ENCODE results near the gene BRINP2.

BRINP2 gene

GRCh38 chr1:177255411-177255810 lies 84.7 kb downstream of the BRINP2 start:
- H3K9me3 ChIP-seq (ENCODE audit: insufficient read depth, low read depth, low read length) = no peaks in the 10 kb centered on the region
- H3K36me3 ChIP-seq (ENCODE audit: control insufficient read depth in 1 of 2, insufficient read depth in 2 of 2, low read length in 2 of 2) = no peaks in the 10 kb centered on the region
- peak overlapping the region; percentile 11 for H3K27ac ChIP-seq (ENCODE audit: low read depth, low read length)
- no peak overlapping the region for H4K12ac ChIP-seq (ENCODE audit: low read depth, low read length)
- WGBS (ENCODE audit: extremely low coverage, insufficient coverage, insufficient read length) = no CpG with 5 or more reads among the region's 1 CpG
- H3K4ac ChIP-seq (ENCODE audit: low read depth, low read length) = no peak overlapping the region
- no peaks in the 10 kb centered on the region for H3K79me1 ChIP-seq (ENCODE audit: low read length)
- no peak overlapping the region for H2AFZ ChIP-seq (ENCODE audit: insufficient read depth, low read length, poor library complexity)
- H2AK5ac ChIP-seq (ENCODE audit: low read length) = no peak overlapping the region
- H2BK5ac ChIP-seq (ENCODE audit: low read depth, low read length, poor library complexity) = no peak overlapping the region
- H3K27me3 ChIP-seq (ENCODE audit: insufficient read depth, low read length) = no peaks in the 10 kb centered on the region
- H3K4me2 ChIP-seq (ENCODE audit: low read length) = no peak overlapping the region
- no peak overlapping the region for H4K91ac ChIP-seq (ENCODE audit: low read depth, low read length)
- no peak overlapping the region for H3K18ac ChIP-seq (ENCODE audit: low read length)
- no peak overlapping the region for H3K9ac ChIP-seq (ENCODE audit: low read length)
- no peak overlapping the region for H3K4me3 ChIP-seq (ENCODE audit: low read depth, low read length)
- H4K8ac ChIP-seq (ENCODE audit: low read depth, low read length) = no peak overlapping the region
- H3K14ac ChIP-seq (ENCODE audit: low read length) = no peak overlapping the region
- H2BK12ac ChIP-seq (ENCODE audit: low read length) = no peak overlapping the region
- no peak overlapping the region for H2BK120ac ChIP-seq (ENCODE audit: insufficient read depth, low read length, poor library complexity)
- H3K4me1 ChIP-seq (ENCODE audit: control insufficient read depth in 1 of 2, insufficient read depth in 2 of 2, low read length in 2 of 2) = peaks cover 6 to 9% of the 10 kb centered on the region in 2 experiments
- H3K79me2 ChIP-seq (ENCODE audit: control insufficient read depth, insufficient read depth, low read length, poor library complexity) = no peaks in the 10 kb centered on the region
- H3K23ac ChIP-seq (ENCODE audit: low read length) = no peak overlapping the region
- peak in 1 of 2 donors; percentile 32 for DNase-seq

- Histone ChIP-seq H4K91ac (ENCODE audit: low read depth, low read length) (no peak overlapping the region), H2BK5ac (ENCODE audit: low read depth, low read length, poor library complexity) (no peak overlapping the region), H3K79me2 (ENCODE audit: control insufficient read depth, insufficient read depth, low read length, poor library complexity) (no peaks in the 10 kb centered on the region), H2AK5ac (ENCODE audit: low read length) (no peak overlapping the region), H3K27ac (ENCODE audit: low read depth, low read length) (no peak overlapping the region), H3K36me3 (ENCODE audit: control insufficient read depth in 1 of 2, insufficient read depth in 2 of 2, low read length in 2 of 2) (no peaks in the 10 kb centered on the region), H3K4me1 (ENCODE audit: control insufficient read depth in 1 of 2, insufficient read depth in 2 of 2, low read length in 2 of 2) (peaks cover 6 to 9% of the 10 kb centered on the region in 2 experiments), H3K4ac (ENCODE audit: low read depth, low read length) (no peak overlapping the region), H3K79me1 (ENCODE audit: low read length) (no peaks in the 10 kb centered on the region), H2BK12ac (ENCODE audit: low read length) (no peak overlapping the region), H2AFZ (ENCODE audit: insufficient read depth, low read length, poor library complexity) (no peak overlapping the region), H2BK120ac (ENCODE audit: insufficient read depth, low read length, poor library complexity) (no peak overlapping the region), H3K27me3 (ENCODE audit: insufficient read depth, low read length) (no peaks in the 10 kb centered on the region), H3K4me3 (ENCODE audit: low read depth, low read length) (no peak overlapping the region), H3K14ac (ENCODE audit: low read length) (no peak overlapping the region), H4K8ac (ENCODE audit: low read depth, low read length) (peak overlapping the region; percentile 7), H3K9me3 (ENCODE audit: insufficient read depth, low read depth, low read length) (no peaks in the 10 kb centered on the region), H3K23ac (ENCODE audit: low read length) (no peak overlapping the region), H4K12ac (ENCODE audit: low read depth, low read length) (no peak overlapping the region), H3K9ac (ENCODE audit: low read length) (no peak overlapping the region), H3K18ac (ENCODE audit: low read length) (no peak overlapping the region), H3K4me2 (ENCODE audit: low read length) (no peak overlapping the region)
- no CpG with 5 or more reads among the region's 20 CpGs for WGBS (ENCODE audit: extremely low coverage, insufficient coverage, insufficient read length)
- peak; percentile 23 to 66 for DNase-seq
These were observed 85.7 kb downstream of the BRINP2 start for GRCh38 chr1:177256153-177257075.

GRCh38 chr1:177257128-177257527 lies 86.4 kb downstream of the BRINP2 start:
- no peaks in the 10 kb centered on the region for H3K36me3 ChIP-seq (ENCODE audit: control insufficient read depth in 1 of 2, insufficient read depth in 2 of 2, low read length in 2 of 2)
- no peak overlapping the region for H3K4me3 ChIP-seq (ENCODE audit: low read depth, low read length)
- no peak overlapping the region for H2AK5ac ChIP-seq (ENCODE audit: low read length)
- H2BK5ac ChIP-seq (ENCODE audit: low read depth, low read length, poor library complexity) = no peak overlapping the region
- no peak overlapping the region for H2AFZ ChIP-seq (ENCODE audit: insufficient read depth, low read length, poor library complexity)
- H4K8ac ChIP-seq (ENCODE audit: low read depth, low read length) = no peak overlapping the region
- no peaks in the 10 kb centered on the region for H3K9me3 ChIP-seq (ENCODE audit: insufficient read depth, low read depth, low read length)
- H3K27me3 ChIP-seq (ENCODE audit: insufficient read depth, low read length) = no peaks in the 10 kb centered on the region
- H3K79me1 ChIP-seq (ENCODE audit: low read length) = no peaks in the 10 kb centered on the region
- no peak overlapping the region for H2BK12ac ChIP-seq (ENCODE audit: low read length)
- no CpG with 5 or more reads among the region's 11 CpGs for WGBS (ENCODE audit: extremely low coverage, insufficient coverage, insufficient read length)
- H3K27ac ChIP-seq (ENCODE audit: low read depth, low read length) = no peak overlapping the region
- no peak for DNase-seq
- H3K23ac ChIP-seq (ENCODE audit: low read length) = no peak overlapping the region
- no peak overlapping the region for H3K9ac ChIP-seq (ENCODE audit: low read length)
- no peak overlapping the region for H4K12ac ChIP-seq (ENCODE audit: low read depth, low read length)
- no peak overlapping the region for H3K18ac ChIP-seq (ENCODE audit: low read length)
- no peak overlapping the region for H4K91ac ChIP-seq (ENCODE audit: low read depth, low read length)
- no peak overlapping the region for H3K14ac ChIP-seq (ENCODE audit: low read length)
- H2BK120ac ChIP-seq (ENCODE audit: insufficient read depth, low read length, poor library complexity) = no peak overlapping the region
- H3K4ac ChIP-seq (ENCODE audit: low read depth, low read length) = no peak overlapping the region
- no peak overlapping the region for H3K4me2 ChIP-seq (ENCODE audit: low read length)
- H3K79me2 ChIP-seq (ENCODE audit: control insufficient read depth, insufficient read depth, low read length, poor library complexity) = no peaks in the 10 kb centered on the region
- peaks cover 6 to 9% of the 10 kb centered on the region in 2 experiments for H3K4me1 ChIP-seq (ENCODE audit: control insufficient read depth in 1 of 2, insufficient read depth in 2 of 2, low read length in 2 of 2)

- H4K91ac ChIP-seq (ENCODE audit: low read depth, low read length) = no peak overlapping the region
- no peak overlapping the region for H3K14ac ChIP-seq (ENCODE audit: low read length)
- peaks cover 6 to 9% of the 10 kb centered on the region in 2 experiments for H3K4me1 ChIP-seq (ENCODE audit: control insufficient read depth in 1 of 2, insufficient read depth in 2 of 2, low read length in 2 of 2)
- H4K8ac ChIP-seq (ENCODE audit: low read depth, low read length) = no peak overlapping the region
- H3K79me1 ChIP-seq (ENCODE audit: low read length) = no peaks in the 10 kb centered on the region
- no peaks in the 10 kb centered on the region for H3K9me3 ChIP-seq (ENCODE audit: insufficient read depth, low read depth, low read length)
- H3K27me3 ChIP-seq (ENCODE audit: insufficient read depth, low read length) = no peaks in the 10 kb centered on the region
- no peak overlapping the region for H2BK5ac ChIP-seq (ENCODE audit: low read depth, low read length, poor library complexity)
- H3K27ac ChIP-seq (ENCODE audit: low read depth, low read length) = no peak overlapping the region
- no peak overlapping the region for H3K23ac ChIP-seq (ENCODE audit: low read length)
- no peak overlapping the region for H3K4me3 ChIP-seq (ENCODE audit: low read depth, low read length)
- no peak overlapping the region for H3K9ac ChIP-seq (ENCODE audit: low read length)
- no peak overlapping the region for H2BK120ac ChIP-seq (ENCODE audit: insufficient read depth, low read length, poor library complexity)
- DNase-seq = no peak
- H3K36me3 ChIP-seq (ENCODE audit: control insufficient read depth in 1 of 2, insufficient read depth in 2 of 2, low read length in 2 of 2) = no peaks in the 10 kb centered on the region
- no peaks in the 10 kb centered on the region for H3K79me2 ChIP-seq (ENCODE audit: control insufficient read depth, insufficient read depth, low read length, poor library complexity)
- H2AFZ ChIP-seq (ENCODE audit: insufficient read depth, low read length, poor library complexity) = no peak overlapping the region
- peak overlapping the region; percentile 57 for H3K4ac ChIP-seq (ENCODE audit: low read depth, low read length)
- H3K18ac ChIP-seq (ENCODE audit: low read length) = no peak overlapping the region
- H2AK5ac ChIP-seq (ENCODE audit: low read length) = no peak overlapping the region
- no peak overlapping the region for H4K12ac ChIP-seq (ENCODE audit: low read depth, low read length)
- H3K4me2 ChIP-seq (ENCODE audit: low read length) = no peak overlapping the region
- no CpG with 5 or more reads among the region's 4 CpGs for WGBS (ENCODE audit: extremely low coverage, insufficient coverage, insufficient read length)
- H2BK12ac ChIP-seq (ENCODE audit: low read length) = no peak overlapping the region
These were observed 86.8 kb downstream of the BRINP2 start for GRCh38 chr1:177257576-177257975.

All from trophoblast cell (in vitro differentiated cells and primary cell).